SK-N-SH treated with all-trans-retinoic acid at 6 μM for 48 hours (cell line): ENCODE results near the gene HTT.

Experiments used
- ATAC-seq: fragments of 200-7000 bp; cut with Tn5 transposase; 3 replicates; pipeline ENCODE4 v1.9.1; 2020; ENCODE audit warnings: mild to moderate bottlenecking, moderate library complexity
- ARNTL ChIP-seq: fragments of 450-650 bp; formaldehyde crosslinking; IDR thresholded peaks from 2 replicates; pipeline ENCODE4 v1.5.0; 2020; ENCODE audit warnings: low read depth, mild to moderate bottlenecking, moderate library complexity, borderline replicate concordance
- BACH2 ChIP-seq: fragments of 250-450 bp; sonication (Bioruptor Pico); IDR thresholded peaks from 2 replicates; pipeline ENCODE4 v1.9.0; 2021; ENCODE audit warnings: mild to moderate bottlenecking, borderline replicate concordance
- CREB5 ChIP-seq: fragments of 250-450 bp; sonication (Bioruptor Pico); IDR thresholded peaks from 2 replicates; pipeline ENCODE4 v1.5.1; 2020; ENCODE audit warnings: low read depth, mild to moderate bottlenecking, moderate library complexity
- ESRRG ChIP-seq: fragments of 250-450 bp; sonication (Bioruptor Pico); IDR thresholded peaks from 2 replicates; pipeline ENCODE4 v1.6.1; 2021; ENCODE audit warnings: mild to moderate bottlenecking
- ISL1 ChIP-seq: fragments of 250-450 bp; sonication (Bioruptor Pico); IDR thresholded peaks from 2 replicates; pipeline ENCODE4 v2.1.2; 2022; ENCODE audit warnings: mild to moderate bottlenecking, moderate library complexity
- OSR1 ChIP-seq: fragments of 250-450 bp; sonication (Bioruptor Pico); IDR thresholded peaks from 2 replicates; pipeline ENCODE4 v1.8.0; 2022; ENCODE audit warnings: moderate library complexity, mild to moderate bottlenecking, inconsistent platforms
- POU6F1 ChIP-seq: fragments of 250-450 bp; sonication (Bioruptor Pico); IDR thresholded peaks from 2 replicates; pipeline ENCODE4 v1.8.0; 2021; ENCODE audit warnings: low read depth, mild to moderate bottlenecking, moderate library complexity, borderline replicate concordance
- PPARA ChIP-seq: fragments of 250-450 bp; sonication (Bioruptor Pico); IDR thresholded peaks from 2 replicates; pipeline ENCODE4 v1.5.0; 2020; ENCODE audit warnings: mild to moderate bottlenecking, borderline replicate concordance
- RARB ChIP-seq: fragments of 250-450 bp; sonication (Bioruptor Pico); IDR thresholded peaks from 2 replicates; pipeline ENCODE4 v1.8.0; 2021; ENCODE audit warnings: mild to moderate bottlenecking, moderate library complexity
- SNAI2 ChIP-seq: fragments of 250-450 bp; sonication (Bioruptor Pico); IDR thresholded peaks from 2 replicates; pipeline ENCODE4 v1.5.0; 2020; ENCODE audit warnings: mild to moderate bottlenecking, moderate library complexity
- TCF4 ChIP-seq: fragments of 250-450 bp; sonication (Bioruptor Pico); IDR thresholded peaks from 2 replicates; pipeline ENCODE4 v1.8.0; 2021; ENCODE audit warnings: mild to moderate bottlenecking, moderate library complexity, borderline replicate concordance
- TOX ChIP-seq: fragments of 250-450 bp; sonication (Bioruptor Pico); IDR thresholded peaks from 2 replicates; pipeline ENCODE4 v1.8.0; 2021; ENCODE audit warnings: mild to moderate bottlenecking, moderate library complexity, borderline replicate concordance
- ZC3H10 ChIP-seq: fragments of 250-450 bp; sonication (Bioruptor Pico); IDR thresholded peaks from 2 replicates; pipeline ENCODE4 v1.5.1; 2021; ENCODE audit warnings: mild to moderate bottlenecking, moderate library complexity
- ZFP3 ChIP-seq: fragments of 250-450 bp; sonication (Bioruptor Pico); IDR thresholded peaks from 2 replicates; pipeline ENCODE4 v1.5.0; 2020; ENCODE audit warnings: mild to moderate bottlenecking, moderate library complexity
- ZFP30 ChIP-seq: fragments of 450-650 bp; formaldehyde crosslinking; IDR thresholded peaks from 2 replicates; pipeline ENCODE4 v1.5.0; 2022; ENCODE audit warnings: mild to moderate bottlenecking, moderate library complexity
- ZNF565 ChIP-seq: fragments of 450-650 bp; formaldehyde crosslinking; conservative IDR thresholded peaks from 2 replicates; pipeline ENCODE4 v1.5.0; 2020; ENCODE audit warnings: low read depth, mild to moderate bottlenecking, moderate library complexity
- ZNF70 ChIP-seq: fragments of 450-650 bp; formaldehyde crosslinking; IDR thresholded peaks from 2 replicates; pipeline ENCODE4 v1.5.0; 2020; ENCODE audit warnings: mild to moderate bottlenecking, moderate library complexity
- ZNF8 ChIP-seq: fragments of 450-650 bp; formaldehyde crosslinking; IDR thresholded peaks from 2 replicates; pipeline ENCODE4 v1.5.0; 2020; ENCODE audit warnings: mild to moderate bottlenecking, moderate library complexity
- TF ChIP-seq, protein P1 (sequence below): fragments of 250-450 bp; sonication (Bioruptor Pico); IDR thresholded peaks from 2 replicates; pipeline ENCODE4 v1.8.0; 2020; ENCODE audit warnings: mild to moderate bottlenecking, moderate library complexity, borderline replicate concordance
- TF ChIP-seq, protein P2 (sequence below): fragments of 250-450 bp; sonication (Bioruptor Pico); IDR thresholded peaks from 2 replicates; pipeline ENCODE4 v1.5.1; 2021; ENCODE audit warnings: mild to moderate bottlenecking, moderate library complexity

The HTT gene

DNA sequence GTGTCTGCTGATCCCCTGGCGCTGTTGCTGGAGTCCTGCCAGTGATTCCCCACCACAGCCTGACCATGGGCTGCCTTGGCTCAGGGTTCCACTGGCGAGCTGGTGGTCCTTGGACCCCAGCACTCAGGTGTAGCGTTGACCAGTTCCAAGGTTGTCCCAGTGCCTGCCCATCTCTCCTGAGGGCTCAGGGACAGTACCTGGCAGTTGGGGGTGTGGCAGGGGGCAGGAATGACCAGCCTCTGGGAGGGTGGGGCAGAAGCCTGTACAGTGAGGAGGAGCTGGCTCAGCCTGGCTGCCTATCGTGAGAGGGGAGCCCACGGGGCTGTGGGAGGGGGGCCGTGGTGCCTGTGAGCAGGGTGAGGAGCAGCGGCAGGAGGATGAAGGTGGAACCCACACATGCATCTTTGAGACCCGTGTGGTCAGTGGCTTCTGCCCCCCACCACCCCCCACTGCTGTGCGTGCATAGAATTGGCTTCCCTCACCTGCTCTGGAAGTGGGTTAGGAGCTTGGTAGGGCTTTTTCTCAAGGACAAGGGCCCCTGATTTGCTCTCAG, 161.9 kb downstream of the HTT start:
- no peak for TF ChIP-seq PPARA (CRISPR knock-in tag)
- TF ChIP-seq ZNF70 (CRISPR knock-in tag) = no peak
- no peak for TF ChIP-seq ZNF8 (CRISPR knock-in tag)
- TF ChIP-seq SNAI2 (CRISPR knock-in tag) = no peak
- no peak for ATAC-seq

DNA sequence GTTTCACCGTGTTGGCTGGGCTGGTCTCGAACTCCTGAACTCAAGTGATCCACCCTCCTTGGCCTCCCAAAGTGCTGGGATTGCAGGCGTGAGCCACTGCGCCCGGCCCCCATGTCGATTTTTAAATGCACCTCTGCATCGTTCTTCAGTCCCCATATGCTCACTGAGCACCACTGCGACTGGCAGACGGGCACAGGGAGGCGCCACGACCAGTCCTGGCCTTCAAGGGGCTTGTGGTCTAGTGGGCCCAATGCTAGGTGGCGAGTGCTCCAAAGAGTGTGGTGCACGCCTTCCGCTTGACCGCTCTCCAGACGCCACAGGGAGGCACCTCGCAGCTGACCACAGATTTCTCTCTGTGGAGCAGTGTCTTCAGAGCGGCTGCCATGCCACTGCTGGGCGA, 162.8 kb downstream of the HTT start:
- no peak for TF ChIP-seq RARB (CRISPR knock-in tag)
- TF ChIP-seq, all 23 proteins: peak for 0
- no peak for ATAC-seq

- TF ChIP-seq ZNF8 (CRISPR knock-in tag) = no peak
- no peak for TF ChIP-seq ESRRG (CRISPR knock-in tag)
- TF ChIP-seq, all 23 proteins: peak for 0
- ATAC-seq = no peak
Observed at GRCh38 chr4:3237712-3238560, 163.5 kb downstream of the HTT start.

DNA sequence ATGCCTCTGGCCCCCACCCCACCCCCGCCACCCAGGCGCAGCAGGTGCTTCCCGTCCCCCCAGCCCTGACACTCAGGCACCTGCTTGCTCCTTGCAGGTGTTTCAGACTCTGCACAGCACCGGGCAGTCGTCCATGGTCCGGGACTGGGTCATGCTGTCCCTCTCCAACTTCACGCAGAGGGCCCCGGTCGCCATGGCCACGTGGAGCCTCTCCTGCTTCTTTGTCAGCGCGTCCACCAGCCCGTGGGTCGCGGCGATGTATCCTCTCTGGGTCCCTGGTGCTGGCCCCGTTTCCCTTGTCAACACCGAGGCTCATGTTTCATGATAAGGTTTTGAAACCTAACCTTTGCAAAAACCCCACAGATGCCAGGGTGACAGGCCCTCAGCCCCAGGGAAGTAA, 164.2 kb downstream of the HTT start:
- no peak for ATAC-seq
- TF ChIP-seq ZFP30 (CRISPR knock-in tag) (no peak), ZFP3 (CRISPR knock-in tag) (no peak), ZNF565 (CRISPR knock-in tag) (no peak), RARB (CRISPR knock-in tag) (no peak), CREB5 (CRISPR knock-in tag) (no peak), POU6F1 (CRISPR knock-in tag) (no peak)
- TF ChIP-seq, protein P1, sequence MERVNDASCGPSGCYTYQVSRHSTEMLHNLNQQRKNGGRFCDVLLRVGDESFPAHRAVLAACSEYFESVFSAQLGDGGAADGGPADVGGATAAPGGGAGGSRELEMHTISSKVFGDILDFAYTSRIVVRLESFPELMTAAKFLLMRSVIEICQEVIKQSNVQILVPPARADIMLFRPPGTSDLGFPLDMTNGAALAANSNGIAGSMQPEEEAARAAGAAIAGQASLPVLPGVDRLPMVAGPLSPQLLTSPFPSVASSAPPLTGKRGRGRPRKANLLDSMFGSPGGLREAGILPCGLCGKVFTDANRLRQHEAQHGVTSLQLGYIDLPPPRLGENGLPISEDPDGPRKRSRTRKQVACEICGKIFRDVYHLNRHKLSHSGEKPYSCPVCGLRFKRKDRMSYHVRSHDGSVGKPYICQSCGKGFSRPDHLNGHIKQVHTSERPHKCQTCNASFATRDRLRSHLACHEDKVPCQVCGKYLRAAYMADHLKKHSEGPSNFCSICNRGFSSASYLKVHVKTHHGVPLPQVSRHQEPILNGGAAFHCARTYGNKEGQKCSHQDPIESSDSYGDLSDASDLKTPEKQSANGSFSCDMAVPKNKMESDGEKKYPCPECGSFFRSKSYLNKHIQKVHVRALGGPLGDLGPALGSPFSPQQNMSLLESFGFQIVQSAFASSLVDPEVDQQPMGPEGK (CRISPR knock-in tag) = no peak
- TF ChIP-seq, all 23 proteins: peak for 0

GRCh38 chr4:3239303-3239702, 164.8 kb downstream of the HTT start:
- no peak for ATAC-seq
- TF ChIP-seq, protein P2, sequence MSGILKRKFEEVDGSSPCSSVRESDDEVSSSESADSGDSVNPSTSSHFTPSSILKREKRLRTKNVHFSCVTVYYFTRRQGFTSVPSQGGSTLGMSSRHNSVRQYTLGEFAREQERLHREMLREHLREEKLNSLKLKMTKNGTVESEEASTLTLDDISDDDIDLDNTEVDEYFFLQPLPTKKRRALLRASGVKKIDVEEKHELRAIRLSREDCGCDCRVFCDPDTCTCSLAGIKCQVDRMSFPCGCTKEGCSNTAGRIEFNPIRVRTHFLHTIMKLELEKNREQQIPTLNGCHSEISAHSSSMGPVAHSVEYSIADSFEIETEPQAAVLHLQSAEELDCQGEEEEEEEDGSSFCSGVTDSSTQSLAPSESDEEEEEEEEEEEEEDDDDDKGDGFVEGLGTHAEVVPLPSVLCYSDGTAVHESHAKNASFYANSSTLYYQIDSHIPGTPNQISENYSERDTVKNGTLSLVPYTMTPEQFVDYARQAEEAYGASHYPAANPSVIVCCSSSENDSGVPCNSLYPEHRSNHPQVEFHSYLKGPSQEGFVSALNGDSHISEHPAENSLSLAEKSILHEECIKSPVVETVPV (CRISPR knock-in tag) = no peak
- TF ChIP-seq ZNF8 (CRISPR knock-in tag) = no peak
- no peak for TF ChIP-seq BACH2 (CRISPR knock-in tag)
- TF ChIP-seq TOX (CRISPR knock-in tag) = no peak
- TF ChIP-seq ZC3H10 = no peak
- no peak for TF ChIP-seq ISL1 (CRISPR knock-in tag)
- TF ChIP-seq SNAI2 (CRISPR knock-in tag) = no peak
- TF ChIP-seq ZNF70 (CRISPR knock-in tag) = no peak
- TF ChIP-seq ESRRG (CRISPR knock-in tag) = no peak
- TF ChIP-seq CREB5 (CRISPR knock-in tag) = no peak
- TF ChIP-seq RARB (CRISPR knock-in tag) = no peak
- TF ChIP-seq, protein P1 (CRISPR knock-in tag) = no peak
- TF ChIP-seq ZNF565 (CRISPR knock-in tag) = no peak
- TF ChIP-seq OSR1 (CRISPR knock-in tag) = no peak
- no peak for TF ChIP-seq TCF4 (CRISPR knock-in tag)
- no peak for TF ChIP-seq ARNTL (CRISPR knock-in tag)
- no peak for TF ChIP-seq POU6F1 (CRISPR knock-in tag)
- TF ChIP-seq ZFP30 (CRISPR knock-in tag) = no peak
- no peak for TF ChIP-seq PPARA (CRISPR knock-in tag)
- no peak for TF ChIP-seq ZFP3 (CRISPR knock-in tag)
